Endothelial cell (in vitro differentiated cells): ENCODE measurements around the gene CDS1. TPM values are rescaled to one million over a fixed set of nuclear protein-coding genes. Genes with fewer than 3 reads are reported as not detected.
"Not testable (repeated sequence)": the region's sequence is repeated elsewhere in the genome, so short reads cannot be mapped to it uniquely, and the experiment has no call there.

ENCODE experiments used
- DNase-seq: peaks from one replicate; pipeline ENCODE4 v3.0.0; 2021; ENCODE audit warnings: low spot score
- H3K27ac Mint-ChIP-seq: one replicate; pipeline ENCODE4 v1.8.0; 2021; ENCODE audit warnings: mixed read lengths, inconsistent platforms; ENCODE audit not compliant: unreplicated experiment
- H3K27me3 Mint-ChIP-seq: one replicate; pipeline ENCODE4 v1.8.0; 2021; ENCODE audit warnings: mild to moderate bottlenecking, moderate library complexity, mixed read lengths, inconsistent platforms; ENCODE audit not compliant: unreplicated experiment
- H3K36me3 Mint-ChIP-seq: one replicate; pipeline ENCODE4 v1.8.0; 2021; ENCODE audit warnings: mild to moderate bottlenecking, low read depth, mixed read lengths, inconsistent platforms; ENCODE audit not compliant: unreplicated experiment
- H3K4me1 Mint-ChIP-seq: one replicate; pipeline ENCODE4 v1.8.0; 2021; ENCODE audit warnings: mild to moderate bottlenecking, mixed read lengths, inconsistent platforms; ENCODE audit not compliant: unreplicated experiment
- H3K4me3 Mint-ChIP-seq: one replicate; pipeline ENCODE4 v1.8.0; 2021; ENCODE audit warnings: mild to moderate bottlenecking, mixed read lengths, inconsistent platforms; ENCODE audit not compliant: unreplicated experiment
- H3K9me3 Mint-ChIP-seq: one replicate; pipeline ENCODE4 v1.8.0; 2021; ENCODE audit warnings: mixed read lengths, inconsistent platforms; ENCODE audit not compliant: unreplicated experiment
- CTCF ChIP-seq: fragments of 200-600 bp; sonication (generic); IDR thresholded peaks from one replicate; pipeline ENCODE4 v1.5.0; 2021; ENCODE audit warnings: antibody characterized with exemption; ENCODE audit not compliant: unreplicated experiment
- long read RNA-seq: library from polyadenylated mRNA; unstranded; transcript quantifications from one replicate; pipeline ENCODE4 v2.0.0, GENCODE V29; 2020; ENCODE audit not compliant: unreplicated experiment
- total RNA-seq: library from RNA; stranded (reverse); fragmentation: NEBNext Ultra II Directional; extraction: Animal tissue kit (Norgen Biotek cat#: 25700); gene quantifications from one replicate; pipeline ENCODE4 v1.2.1, GENCODE V29; 2021; ENCODE audit not compliant: unreplicated experiment

Gene CDS1
- 2.0 TPM for total RNA-seq
- long read RNA-seq, result 0 reads

- no peaks in the 10 kb centered on the region for H3K9me3 Mint-ChIP-seq
- H3K4me3 Mint-ChIP-seq, result peak within 1 kb of the TSS; percentile 92
- H3K27ac Mint-ChIP-seq, result no peak within 1 kb of the TSS
- TF ChIP-seq CTCF, result no peak
- peaks cover 4% of the 10 kb centered on the region for H3K36me3 Mint-ChIP-seq
- DNase-seq, result peak; percentile 32
- H3K27me3 Mint-ChIP-seq, result peaks cover 5% of the 10 kb centered on the region
- H3K4me1 Mint-ChIP-seq, result peaks cover 9% of the 10 kb centered on the region
Measured at GRCh38 chr4:84582988-84583875, at the start of gene CDS1. Gene CDS1, plus strand, starts transcription at chr4:84583127. Its CDS starts 275 bp downstream, at chr4:84583402.

- no peaks in the 10 kb centered on the region for H3K9me3 Mint-ChIP-seq
- no peak overlapping the region for H3K4me3 Mint-ChIP-seq
- H3K27me3 Mint-ChIP-seq, result peaks cover 1% of the 10 kb centered on the region
- H3K36me3 Mint-ChIP-seq, result no peaks in the 10 kb centered on the region
- TF ChIP-seq CTCF, result no peak
- no peaks in the 10 kb centered on the region for H3K4me1 Mint-ChIP-seq
- no peak overlapping the region for H3K27ac Mint-ChIP-seq
- DNase-seq, result no peak
Measured at GRCh38 chr4:84535901-84536300, 47.0 kb upstream of the CDS1 start.

GRCh38 chr4:84545093-84545492 lies 37.8 kb upstream of the CDS1 start:
- DNase-seq, result no peak
- Mint-ChIP-seq H3K27me3 (no peaks in the 10 kb centered on the region), H3K4me1 (no peaks in the 10 kb centered on the region), H3K27ac (no peak overlapping the region), H3K9me3 (no peaks in the 10 kb centered on the region), H3K4me3 (no peak overlapping the region), H3K36me3 (no peaks in the 10 kb centered on the region)
- no peak for TF ChIP-seq CTCF

- Mint-ChIP-seq H3K27ac (no peak overlapping the region), H3K27me3 (no peaks in the 10 kb centered on the region), H3K4me1 (no peaks in the 10 kb centered on the region), H3K36me3 (no peaks in the 10 kb centered on the region), H3K9me3 (no peaks in the 10 kb centered on the region), H3K4me3 (no peak overlapping the region)
- no peak for TF ChIP-seq CTCF
- no peak for DNase-seq
Measured at GRCh38 chr4:84547211-84547610, 35.7 kb upstream of the CDS1 start.

GRCh38 chr4:84549191-84549590 lies 33.7 kb upstream of the CDS1 start:
- not testable (repeated sequence) for H3K4me3 Mint-ChIP-seq, DNase-seq, H3K27me3 Mint-ChIP-seq, H3K27ac Mint-ChIP-seq, H3K36me3 Mint-ChIP-seq, H3K4me1 Mint-ChIP-seq, H3K9me3 Mint-ChIP-seq
